K562 (cell line): ENCODE data around the gene EPB41L3. TPM values are rescaled to one million over a fixed set of nuclear protein-coding genes. Genes with fewer than 3 reads are reported as not detected.

Experiments
- ATAC-seq: fragments of 200-7000 bp; cut with Tn5 transposase; 3 replicates; pipeline ENCODE4 v1.9.1; 2020; ENCODE audit warnings: moderate library complexity
- BruUV-seq: library from RNA; stranded (reverse); fragments of 400-500 nt; replicated peaks from 2 replicates; lab custom pipeline; 2021; lab: Mats Ljungman, UMichigan
- CTCF ChIA-PET: fragments of 300-600 bp; formaldehyde crosslinking; extraction: SDS; loops from one replicate; lab custom pipeline; 2021; ENCODE audit warnings: low intra/inter-chr PET ratio; lab: Yijun Ruan, JAX
- POLR2A ChIA-PET: fragments of 300-600, 350-650 bp; sonication (Branson Sonifier 250); formaldehyde crosslinking; extraction: SDS; loops from one replicate; lab custom pipeline; 2021; ENCODE audit warnings: antibody characterized with exemption, inconsistent platforms; lab: Yijun Ruan, JAX
- DNase-seq, 4 experiments: peaks; one replicate each; pipeline versions ENCODE4 v3.0.0 to v3.0.0-alpha.2; 2011 to 2018; ENCODE audit warnings: low spot score in 3 of 4, mixed read lengths in 3 of 4; ENCODE audit errors: extremely low read depth in 1 of 4
- FAIRE-seq: peaks from 2 replicates; lab custom pipeline; 2011; peaks lifted over from hg19 to GRCh38; lab: Jason Lieb, UNC
- H2AFZ ChIP-seq: 2 replicates; pipeline ENCODE4 v1.6.0; 2011; ENCODE audit warnings: low read depth, low read length, control low read depth, inconsistent platforms
- H3K27ac ChIP-seq: fragments of 200-600 bp; 3 replicates; pipeline ENCODE4 v1.8.0; 2011; ENCODE audit warnings: low read depth, mild to moderate bottlenecking, control low read depth, inconsistent platforms, low read length, moderate library complexity, mixed read lengths; ENCODE audit errors: extremely low read depth
- H3K27me3 ChIP-seq, 2 experiments: fragments of 300-600 bp in 1 of 2; 2 replicates in 1 of 2; 3 replicates in 1 of 2; pipeline versions ENCODE4 v1.6.0 to v1.8.0; 2011; ENCODE audit warnings: inconsistent platforms in 2 of 2, low read length in 2 of 2, mild to moderate bottlenecking in 1 of 2, mixed read lengths in 1 of 2, moderate library complexity in 1 of 2; ENCODE audit not compliant: control insufficient read depth in 2 of 2, insufficient read depth in 2 of 2
- H3K36me3 ChIP-seq: fragments of 300-600 bp; 3 replicates; pipeline ENCODE4 v1.8.0; 2011; ENCODE audit warnings: mild to moderate bottlenecking, low read length, inconsistent platforms; ENCODE audit not compliant: control insufficient read depth, insufficient read depth
- H3K4me1 ChIP-seq, 2 experiments: fragments of 200-600 bp in 1 of 2; replicated peaks in 1 of 2; 2 replicates in 1 of 2; 3 replicates in 1 of 2; pipeline versions ENCODE4 v1.5.1 to v1.8.0; 2011; ENCODE audit warnings: inconsistent platforms in 2 of 2, low read length in 2 of 2, mild to moderate bottlenecking in 1 of 2, mixed read lengths in 1 of 2, moderate library complexity in 1 of 2; ENCODE audit not compliant: control insufficient read depth in 2 of 2, insufficient read depth in 2 of 2
- H3K4me2 ChIP-seq: 2 replicates; pipeline ENCODE4 v1.6.1; 2011; ENCODE audit warnings: low read length, control low read depth, inconsistent platforms, mixed read lengths; ENCODE audit not compliant: insufficient read depth
- H3K4me3 ChIP-seq: fragments of 200-600 bp; sonication (generic), shearing (Covaris generic); 2 replicates; pipeline ENCODE4 v1.5.1; 2016; ENCODE audit warnings: control low read depth, inconsistent platforms
- H3K79me2 ChIP-seq: fragments of 200-600 bp; 3 replicates; pipeline ENCODE4 v1.8.0; 2011; ENCODE audit warnings: low read length, inconsistent platforms; ENCODE audit not compliant: control insufficient read depth, insufficient read depth
- H3K9ac ChIP-seq, 2 experiments: 2 replicates each; pipeline versions ENCODE4 v1.6.0 to v1.6.1; 2011; ENCODE audit warnings: low read depth in 2 of 2, low read length in 2 of 2, control low read depth in 1 of 2, inconsistent platforms in 1 of 2, mild to moderate bottlenecking in 1 of 2, mixed read lengths in 1 of 2; ENCODE audit not compliant: insufficient read depth in 1 of 2
- H3K9me1 ChIP-seq: one replicate; pipeline ENCODE4 v1.6.0; 2011; ENCODE audit warnings: inconsistent platforms, mild to moderate bottlenecking, low read length, moderate library complexity; ENCODE audit not compliant: control insufficient read depth, insufficient read depth
- H3K9me3 ChIP-seq: replicated peaks from 2 replicates; pipeline ENCODE4 v1.5.1; 2011; ENCODE audit warnings: low read depth, low read length, inconsistent platforms; ENCODE audit not compliant: control insufficient read depth, insufficient read depth
- H4K20me1 ChIP-seq: replicated peaks from 2 replicates; pipeline ENCODE4 v1.6.1; 2011; ENCODE audit warnings: low read length, inconsistent platforms, mixed read lengths; ENCODE audit not compliant: control insufficient read depth, insufficient read depth
- DEAF1 ChIP-seq: fragments of 450-650 bp; formaldehyde crosslinking; IDR thresholded peaks from 2 replicates; pipeline ENCODE4 v1.4.0; 2020; ENCODE audit warnings: mild to moderate bottlenecking, moderate library complexity
- EHMT2 ChIP-seq: fragments of 450-650 bp; IDR thresholded peaks from 2 replicates; pipeline ENCODE4 v1.6.1; 2018; ENCODE audit warnings: antibody characterized with exemption
- ETS2 ChIP-seq: IDR thresholded peaks from 2 replicates; pipeline ENCODE4 v1.6.1; 2016; ENCODE audit warnings: borderline replicate concordance, missing genetic modification characterization, mild to moderate bottlenecking, moderate library complexity, missing compliant biosample characterization; ENCODE audit not compliant: poor library complexity, severe bottlenecking
- KDM5B ChIP-seq: fragments of 200-600 bp; sonication (generic); IDR thresholded peaks from 2 replicates; pipeline ENCODE4 v1.6.1; 2012; ENCODE audit warnings: low read depth, mild to moderate bottlenecking, moderate library complexity, low read length, control low read depth, inconsistent platforms; ENCODE audit not compliant: insufficient replicate concordance
- NFRKB ChIP-seq: fragments of 450-650 bp; IDR thresholded peaks from 2 replicates; pipeline ENCODE4 v1.6.1; 2016; ENCODE audit warnings: low read depth
- PPARD ChIP-seq: fragments of 250-450 bp; sonication (Bioruptor Pico); IDR thresholded peaks from 2 replicates; pipeline ENCODE4 v1.8.0; 2022; ENCODE audit warnings: inconsistent platforms, mild to moderate bottlenecking, moderate library complexity
- PRDM10 ChIP-seq: fragments of 450-650 bp; IDR thresholded peaks from 2 replicates; pipeline ENCODE4 v1.6.1; 2018; ENCODE audit not compliant: partially characterized antibody
- RUNX1 ChIP-seq: sonication (generic); IDR thresholded peaks from 2 replicates; pipeline ENCODE4 v1.6.1; 2016; ENCODE audit warnings: antibody characterized with exemption, low read depth
- SP1 ChIP-seq: sonication (generic); formaldehyde crosslinking; IDR thresholded peaks from 2 replicates; pipeline ENCODE4 v1.8.1; 2022; ENCODE audit warnings: mild to moderate bottlenecking, missing genetic modification reagents
- ZNF431 ChIP-seq: sonication (generic); formaldehyde crosslinking; IDR thresholded peaks from 2 replicates; pipeline ENCODE4 v1.8.0; 2022; ENCODE audit warnings: mild to moderate bottlenecking, missing genetic modification reagents
- WGBS: fragments of 100-300 bp; shearing (Covaris generic); methylation state at CpG from one replicate; pipeline ENCODE4 v1.1.6; 2016; ENCODE audit warnings: low coverage, mixed read lengths; ENCODE audit not compliant: insufficient coverage; ENCODE audit errors: missing lambda C conversion rate; 5-methylcytosine and 5-hydroxymethylcytosine counted together
- in situ Hi-C: fragments of 300-500 bp; cut with MboI; formaldehyde crosslinking; loops from 4 replicates; pipeline ENCODE4 v1.15.0; 2018; ENCODE audit warnings: inconsistent platforms, mixed read lengths
- intact Hi-C: fragments of 100-400 bp; cut with micrococcal nuclease; formaldehyde crosslinking; loops from 2 replicates; pipeline ENCODE4 v1.14.2; 2022
- polyA plus RNA-seq, 8 experiments: library from polyadenylated mRNA; depleted of rRNA in 4 of 8; stranded (reverse) in 5 of 8; unstranded in 3 of 8; fragments of >200 nt; fragmentation: Nextera tagmentation in 2 of 8; fragmentation: Illumina TruSeq in 1 of 8; extraction: Ambion mirVana in 2 of 8; extraction: Trizol in 1 of 8; gene quantifications; 2 replicates each; pipeline versions ENCODE4 v1.2.1 to v1.2.3, GENCODE V29; 2011 to 2014; ENCODE audit warnings: inconsistent platforms in 1 of 8, missing spikeins in 1 of 8
- total RNA-seq, 7 experiments: library from RNA; depleted of rRNA in 6 of 7; stranded (reverse); fragments of >200 nt in 6 of 7; fragmentation: Illumina TruSeq in 2 of 7; extraction: Trizol in 2 of 7; gene quantifications; 2 replicates each; pipeline versions ENCODE4 v1.2.1 to v1.2.3, GENCODE V29; 2011 to 2021; ENCODE audit warnings: low replicate concordance in 1 of 7

The EPB41L3 gene
- total and polyA plus RNA-seq, 9 of the 15 experiments (the other 6 are each of a cell fraction or from before 2014, with no cell fraction given) = 0.44 to 0.49 TPM; not detected in 7

GRCh38 chr18:5582076-5582475 lies 38.3 kb upstream of the EPB41L3 start:
- no peaks in the 10 kb centered on the region for H3K27me3 ChIP-seq
- intact Hi-C loops = no loop called here
- BruUV-seq = no TSS peak
- no peaks in the 10 kb centered on the region for H3K9me3 ChIP-seq
- no peaks in the 10 kb centered on the region for H3K9me1 ChIP-seq
- H3K79me2 ChIP-seq = no peaks in the 10 kb centered on the region
- in situ Hi-C loops = no loop called here
- WGBS = 4% methylated on average over 5 of the region's 5 CpGs
- no peak overlapping the region for H3K4me3 ChIP-seq
- FAIRE-seq (no peak), DNase-seq (no peak), ATAC-seq (no peak)
- CTCF ChIA-PET = no interaction called here
- no peak overlapping the region for H3K4me2 ChIP-seq
- H2AFZ ChIP-seq = no peak overlapping the region
- no peak overlapping the region for H3K9ac ChIP-seq
- H3K4me1 ChIP-seq = no peaks in the 10 kb centered on the region
- TF ChIP-seq DEAF1 (CRISPR knock-in tag) (no peak), ZNF431 (no peak), PRDM10 (no peak), EHMT2 (no peak), KDM5B (no peak), SP1 (CRISPR knock-in tag) (no peak), RUNX1 (no peak), NFRKB (no peak), ETS2 (tag) (no peak), PPARD (CRISPR knock-in tag) (no peak)
- H4K20me1 ChIP-seq = no peaks in the 10 kb centered on the region
- no peaks in the 10 kb centered on the region for H3K36me3 ChIP-seq
- POLR2A ChIA-PET = interaction anchor here (0.6 kb wide), 1 partner anchor 12 kb away, joined by 3 read pairs; no protein-coding TSS in a partner anchor
- no peak overlapping the region for H3K27ac ChIP-seq
